Inflammatory macrophage (primary cell): ENCODE measurements around the gene CHRM1.

Source experiments
- DNase-seq, 2 donors: peaks; one replicate each; pipeline ENCODE4 v3.0.0-alpha.2; 2020 to 2022

Gene CHRM1

DNA sequence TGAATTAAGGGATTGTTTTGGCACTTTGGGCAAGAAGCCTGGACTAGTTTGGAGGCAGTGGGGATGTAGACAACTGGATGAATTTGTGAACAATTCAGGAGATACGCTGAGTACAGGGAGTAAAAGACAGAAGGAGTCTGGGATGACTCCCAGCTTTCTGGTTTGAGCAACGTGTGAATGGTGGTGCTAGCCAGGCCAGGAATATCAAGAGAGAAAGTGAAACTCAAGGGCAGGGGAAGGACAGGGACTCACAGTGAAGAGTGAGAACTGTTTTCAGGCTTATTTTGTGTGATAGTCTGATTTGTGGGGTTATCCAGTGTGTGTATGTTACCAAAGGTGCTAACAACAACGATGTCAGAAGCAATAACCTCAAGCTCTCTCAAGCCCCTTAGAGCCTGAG is 15.9 kb downstream of the CHRM1 start:
- no peak for DNase-seq

GRCh38 chr11:62902932-62903331 is 18.2 kb downstream of the CHRM1 start:
- no peak for DNase-seq

DNA sequence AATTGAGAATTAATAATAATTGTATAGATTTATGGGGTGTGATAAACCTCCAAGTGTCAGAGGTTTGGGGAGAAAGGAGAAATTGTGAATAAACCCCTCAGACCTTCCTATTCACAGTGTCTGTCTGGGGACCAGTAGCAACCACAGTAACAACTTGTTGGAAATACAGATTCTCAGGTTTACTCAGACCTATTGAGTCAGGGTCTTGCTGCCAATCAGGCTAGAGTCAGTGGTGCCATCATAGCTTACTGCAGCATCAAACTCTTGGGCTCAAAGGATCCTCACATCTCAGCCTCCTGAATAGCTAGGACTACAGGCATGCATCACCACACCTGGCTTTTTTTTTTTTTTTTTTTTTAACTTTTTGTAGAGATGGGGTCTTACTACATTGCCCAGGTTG is 23.1 kb downstream of the CHRM1 start:
- no peak for DNase-seq

GRCh38 chr11:62897311-62897710 is 23.9 kb downstream of the CHRM1 start:
- DNase-seq: no peak

DNA sequence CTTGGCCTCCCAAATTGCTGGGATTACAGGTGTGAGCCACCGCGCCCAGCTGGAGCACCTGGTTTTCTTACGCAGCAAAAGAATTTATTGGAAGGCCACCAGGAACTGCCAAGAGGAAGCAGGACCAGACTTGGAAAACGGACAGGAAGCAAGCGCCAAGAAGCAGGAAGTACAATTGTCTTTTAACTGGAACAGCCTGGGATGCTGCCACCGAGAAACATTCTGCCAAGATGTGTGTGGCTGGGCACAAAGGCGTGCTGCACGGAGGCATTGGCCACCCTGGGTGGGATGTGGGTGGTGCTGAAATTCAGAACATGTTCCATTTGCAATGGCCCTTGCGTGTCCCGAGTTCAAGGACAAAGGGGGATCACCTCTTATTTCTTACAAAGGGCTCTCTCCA is 25.1 kb downstream of the CHRM1 start:
- no peak for DNase-seq

GRCh38 chr11:62895501-62895900 is 25.7 kb downstream of the CHRM1 start:
- DNase-seq: no peak

DNA sequence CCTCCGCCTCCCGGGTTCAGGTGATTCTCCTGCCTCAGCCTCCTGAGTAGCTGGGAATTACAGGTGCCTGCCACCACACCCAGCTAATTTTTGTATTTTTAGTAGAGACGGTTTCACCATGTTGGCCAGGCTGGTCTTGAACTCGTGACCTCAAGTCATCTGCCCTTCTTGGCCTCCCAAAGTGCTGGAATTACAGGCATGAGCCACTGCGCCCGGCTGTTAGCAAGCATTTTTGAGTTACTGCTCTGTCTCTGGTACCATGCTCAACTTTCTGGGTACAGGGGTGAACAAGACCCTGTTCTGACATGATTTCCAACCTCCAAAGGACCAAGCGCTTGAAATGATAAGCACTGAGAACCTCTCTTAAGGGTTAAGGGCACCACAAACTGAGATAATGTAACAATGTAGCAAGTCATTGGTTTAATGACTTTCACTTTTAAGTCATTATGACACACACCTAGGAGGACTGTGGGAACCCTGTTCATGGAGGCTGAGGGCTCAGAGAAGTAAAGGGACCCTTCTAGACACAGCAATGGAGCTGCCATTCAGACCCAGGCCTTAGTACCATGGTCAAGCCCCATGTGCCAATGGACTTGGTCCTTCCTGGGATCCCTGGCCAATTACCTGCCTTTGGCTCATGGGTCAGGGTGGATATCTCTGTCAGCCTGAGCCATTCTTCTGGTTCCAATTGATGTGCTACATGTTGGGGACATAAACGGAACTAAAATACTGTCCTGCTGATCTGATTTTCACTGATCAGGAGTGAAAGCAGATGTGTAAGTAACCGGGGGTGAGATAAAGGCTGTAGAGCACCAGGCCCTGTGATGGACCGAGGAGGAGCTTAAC is 28.9 kb downstream of the CHRM1 start:
- DNase-seq: no peak

- DNase-seq: no peak
These were observed 31.4 kb downstream of the CHRM1 start for GRCh38 chr11:62889484-62890437.

- no peak for DNase-seq
These were observed 32.1 kb downstream of the CHRM1 start for GRCh38 chr11:62889126-62889483.

DNA sequence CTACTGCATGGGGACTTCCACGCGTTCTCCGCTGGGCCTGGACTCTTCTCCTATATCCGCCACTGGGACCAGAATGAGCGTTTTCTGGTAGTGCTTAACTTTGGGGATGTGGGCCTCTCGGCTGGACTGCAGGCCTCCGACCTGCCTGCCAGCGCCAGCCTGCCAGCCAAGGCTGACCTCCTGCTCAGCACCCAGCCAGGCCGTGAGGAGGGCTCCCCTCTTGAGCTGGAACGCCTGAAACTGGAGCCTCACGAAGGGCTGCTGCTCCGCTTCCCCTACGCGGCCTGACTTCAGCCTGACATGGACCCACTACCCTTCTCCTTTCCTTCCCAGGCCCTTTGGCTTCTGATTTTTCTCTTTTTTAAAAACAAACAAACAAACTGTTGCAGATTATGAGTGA is 32.8 kb downstream of the CHRM1 start:
- DNase-seq: no peak

DNA sequence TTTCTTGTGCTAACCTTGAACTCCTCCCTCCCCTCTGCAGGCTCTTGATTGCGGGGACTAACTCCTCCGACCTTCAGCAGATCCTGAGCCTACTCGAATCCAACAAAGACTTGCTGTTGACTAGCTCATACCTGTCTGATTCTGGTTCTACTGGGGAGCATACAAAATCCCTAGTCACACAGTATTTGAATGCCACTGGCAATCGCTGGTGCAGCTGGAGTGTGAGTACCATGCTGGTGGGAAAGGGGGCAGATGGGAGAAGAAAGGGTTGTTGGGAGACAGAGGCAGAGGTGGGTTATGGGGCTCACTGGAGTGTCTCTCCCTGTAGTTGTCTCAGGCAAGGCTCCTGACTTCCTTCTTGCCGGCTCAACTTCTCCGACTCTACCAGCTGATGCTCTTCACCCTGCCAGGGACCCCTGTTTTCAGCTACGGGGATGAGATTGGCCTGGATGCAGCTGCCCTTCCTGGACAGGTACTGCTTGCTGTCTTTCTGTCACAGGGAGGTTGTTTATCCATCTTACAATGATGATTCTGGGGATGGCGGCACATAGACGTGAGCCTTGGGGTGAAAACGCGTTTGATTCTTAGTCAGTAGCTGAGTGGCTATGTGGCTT is 35.9 kb downstream of the CHRM1 start:
- no peak for DNase-seq

DNA sequence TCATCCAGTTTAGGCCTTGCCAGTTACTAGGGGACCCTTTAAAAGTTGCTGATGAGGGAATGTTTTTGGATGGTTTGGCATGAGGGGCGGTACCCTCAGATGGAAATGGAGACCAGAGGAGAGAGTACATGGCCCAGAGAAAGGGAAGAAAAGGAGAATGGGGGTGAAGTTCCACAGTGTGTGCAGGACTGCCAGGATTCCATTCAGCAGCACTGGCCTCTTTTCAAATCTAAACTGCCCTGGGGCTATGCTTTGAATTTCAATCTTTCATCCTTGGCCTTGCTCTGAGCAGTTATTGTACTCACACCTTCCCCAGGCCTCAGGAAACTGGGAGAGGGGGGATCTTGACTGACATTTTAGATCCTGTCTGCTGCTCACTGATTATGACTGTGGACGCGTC is 37.5 kb downstream of the CHRM1 start:
- DNase-seq: no peak

GRCh38 chr11:62882788-62883501 is 38.2 kb downstream of the CHRM1 start:
- peak; percentile 25 for DNase-seq

GRCh38 chr11:62882431-62882749 is 38.8 kb downstream of the CHRM1 start:
- DNase-seq: peak in 1 of 2 donors; percentile 17

GRCh38 chr11:62881579-62882430 is 39.4 kb downstream of the CHRM1 start:
- DNase-seq: peak; percentile 97 to 98

GRCh38 chr11:62880803-62881578 is 40.2 kb downstream of the CHRM1 start, which contains the start of gene SLC3A2:
SLC3A2 (plus strand) TSS chr11:62880896; CDS start chr11:62881024, 128 bp downstream.
- DNase-seq: peak; percentile 83 to 94

- DNase-seq: peak; percentile 80 to 88
These were observed 40.8 kb downstream of the CHRM1 start for GRCh38 chr11:62880231-62880802.

DNA sequence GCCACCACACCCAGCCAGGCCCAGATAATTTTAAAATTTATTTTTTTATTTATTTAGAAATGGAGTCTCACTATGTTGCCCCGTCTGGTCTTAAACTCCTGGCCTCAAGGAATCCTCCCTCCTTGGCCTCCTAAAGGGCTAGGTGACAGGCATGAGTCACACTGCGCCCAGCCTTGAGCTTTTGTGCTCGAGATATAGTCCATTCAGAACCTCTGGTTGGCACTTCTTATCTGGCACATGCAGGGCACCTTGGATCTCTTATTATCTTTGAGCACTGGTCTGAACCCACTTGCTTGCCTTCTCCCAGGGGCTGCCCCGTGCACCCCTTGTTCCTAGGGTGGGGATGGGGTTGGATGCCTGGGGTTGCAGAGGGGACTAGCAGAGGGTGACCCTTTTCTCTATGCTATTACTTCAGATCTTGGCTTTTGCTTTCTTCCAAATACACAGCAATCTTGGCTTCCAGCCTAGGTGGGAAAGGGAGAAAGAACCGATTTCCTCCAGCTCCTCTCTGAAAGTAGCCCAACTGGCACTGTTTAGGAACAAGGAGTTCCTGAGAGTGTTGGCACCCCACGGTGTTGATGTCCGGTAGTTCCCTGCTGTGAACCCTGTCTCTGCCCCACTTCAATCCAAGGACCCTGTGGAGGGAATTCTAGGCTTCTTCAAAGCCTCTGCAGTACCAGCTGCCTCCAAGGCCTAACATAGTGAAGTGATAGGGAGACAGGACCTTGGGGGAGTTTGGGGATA is 41.8 kb downstream of the CHRM1 start:
- no peak for DNase-seq

- DNase-seq: no peak
These were observed 44.5 kb downstream of the CHRM1 start for GRCh38 chr11:62876712-62877111.
